Mesothelial cell of epicardium (in vitro differentiated cells): ENCODE data around the gene ITGB7. TPM values are rescaled to one million over a fixed set of nuclear protein-coding genes. Genes with fewer than 3 reads are reported as not detected.
"Not testable (repeated sequence)": the region's sequence is repeated elsewhere in the genome, so short reads cannot be mapped to it uniquely, and the experiment has no call there.

ENCODE experiments used
- DNase-seq, 2 experiments: peaks; one replicate each; pipeline ENCODE4 v3.0.0; 2021; ENCODE audit warnings: low spot score in 2 of 2; ENCODE audit not compliant: unreplicated experiment in 2 of 2
- H3K27ac Mint-ChIP-seq: 2 replicates; pipeline ENCODE4 v1.8.0; 2021; ENCODE audit warnings: mixed read lengths
- H3K27me3 Mint-ChIP-seq: 2 replicates; pipeline ENCODE4 v1.8.0; 2021; ENCODE audit warnings: low read depth, mixed read lengths
- H3K36me3 Mint-ChIP-seq: 2 replicates; pipeline ENCODE4 v1.8.0; 2021; ENCODE audit warnings: mixed read lengths
- H3K4me1 Mint-ChIP-seq: 2 replicates; pipeline ENCODE4 v1.8.0; 2021; ENCODE audit warnings: mixed read lengths
- H3K4me3 Mint-ChIP-seq: 2 replicates; pipeline ENCODE4 v1.8.0; 2021; ENCODE audit warnings: mild to moderate bottlenecking, moderate library complexity, mixed read lengths
- H3K9me3 Mint-ChIP-seq: 2 replicates; pipeline ENCODE4 v1.8.0; 2021; ENCODE audit warnings: mixed read lengths
- CTCF ChIP-seq: fragments of 200-600 bp; sonication (generic); IDR thresholded peaks from one replicate; pipeline ENCODE4 v1.5.0; 2021; ENCODE audit warnings: antibody characterized with exemption; ENCODE audit not compliant: unreplicated experiment
- total RNA-seq: library from RNA; stranded (reverse); gene quantifications from 3 replicates; pipeline ENCODE4 v1.2.1, GENCODE V29; 2021

The ITGB7 gene
- total RNA-seq, 1 donor from 2014 or later = 4.9 TPM

DNA sequence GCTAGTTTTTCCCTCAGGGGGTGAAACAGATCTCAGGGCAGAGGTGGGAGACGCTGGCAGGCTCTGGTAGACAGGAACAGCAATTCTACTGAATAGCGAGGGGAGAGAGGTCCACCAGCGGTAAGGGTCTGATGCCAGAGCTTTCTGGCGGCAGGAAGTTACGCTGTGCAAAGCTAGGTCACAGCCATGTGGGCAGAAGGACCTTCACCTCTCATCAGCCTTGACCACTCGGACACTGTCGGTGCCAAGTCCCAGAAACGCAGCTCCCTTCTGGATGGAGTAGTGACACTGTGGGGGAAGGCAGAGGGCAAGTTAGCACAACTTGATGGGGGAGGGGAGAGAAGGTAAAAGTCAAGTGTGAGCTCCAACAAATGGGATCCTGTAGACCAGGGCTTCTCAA, 36.8 kb downstream of the ITGB7 start:
- Mint-ChIP-seq H3K27me3 (no peaks in the 10 kb centered on the region), H3K27ac (peak overlapping the region; percentile 31), H3K9me3 (no peaks in the 10 kb centered on the region), H3K4me3 (no peak overlapping the region), H3K36me3 (peaks cover 28% of the 10 kb centered on the region), H3K4me1 (peaks cover 34% of the 10 kb centered on the region)
- DNase-seq = no peak
- no peak for TF ChIP-seq CTCF

DNA sequence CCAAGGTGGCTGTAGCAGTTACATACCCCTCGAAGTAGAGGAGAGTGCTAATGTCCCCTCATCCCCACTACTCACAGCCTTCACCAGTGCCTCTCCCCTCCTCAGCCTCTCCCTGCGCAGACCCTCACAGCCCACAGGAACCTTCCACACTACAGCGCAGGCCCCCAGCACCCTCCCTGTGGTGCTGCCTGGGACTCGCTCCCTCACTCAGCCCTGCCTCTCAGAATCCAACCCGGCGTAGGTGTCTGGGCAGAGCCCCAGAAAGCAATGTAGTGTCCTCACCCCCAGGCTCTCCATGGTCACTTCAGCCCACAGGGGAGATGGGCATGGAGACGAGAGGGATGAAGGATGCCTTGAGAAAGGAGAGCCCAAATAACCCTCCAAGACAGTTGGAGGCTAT, 37.4 kb downstream of the ITGB7 start:
- H3K4me1 Mint-ChIP-seq = peaks cover 29% of the 10 kb centered on the region
- no peak for TF ChIP-seq CTCF
- no peaks in the 10 kb centered on the region for H3K9me3 Mint-ChIP-seq
- no peak overlapping the region for H3K4me3 Mint-ChIP-seq
- DNase-seq = no peak
- no peaks in the 10 kb centered on the region for H3K27me3 Mint-ChIP-seq
- H3K27ac Mint-ChIP-seq = peak overlapping the region; percentile 31
- peaks cover 33% of the 10 kb centered on the region for H3K36me3 Mint-ChIP-seq

- Mint-ChIP-seq H3K36me3 (peaks cover 46% of the 10 kb centered on the region), H3K4me3 (no peak overlapping the region), H3K9me3 (no peaks in the 10 kb centered on the region), H3K4me1 (peaks cover 13% of the 10 kb centered on the region), H3K27ac (no peak overlapping the region), H3K27me3 (no peaks in the 10 kb centered on the region)
- DNase-seq = no peak
- TF ChIP-seq CTCF = no peak
Measured at GRCh38 chr12:53166837-53167236, 40.2 kb downstream of the ITGB7 start.

GRCh38 chr12:53163008-53163407, 44.0 kb downstream of the ITGB7 start:
- not testable (repeated sequence) for DNase-seq, H3K27ac Mint-ChIP-seq, H3K4me3 Mint-ChIP-seq, H3K27me3 Mint-ChIP-seq, H3K9me3 Mint-ChIP-seq, H3K4me1 Mint-ChIP-seq
- peaks cover 40% of the 10 kb centered on the region for H3K36me3 Mint-ChIP-seq

DNA sequence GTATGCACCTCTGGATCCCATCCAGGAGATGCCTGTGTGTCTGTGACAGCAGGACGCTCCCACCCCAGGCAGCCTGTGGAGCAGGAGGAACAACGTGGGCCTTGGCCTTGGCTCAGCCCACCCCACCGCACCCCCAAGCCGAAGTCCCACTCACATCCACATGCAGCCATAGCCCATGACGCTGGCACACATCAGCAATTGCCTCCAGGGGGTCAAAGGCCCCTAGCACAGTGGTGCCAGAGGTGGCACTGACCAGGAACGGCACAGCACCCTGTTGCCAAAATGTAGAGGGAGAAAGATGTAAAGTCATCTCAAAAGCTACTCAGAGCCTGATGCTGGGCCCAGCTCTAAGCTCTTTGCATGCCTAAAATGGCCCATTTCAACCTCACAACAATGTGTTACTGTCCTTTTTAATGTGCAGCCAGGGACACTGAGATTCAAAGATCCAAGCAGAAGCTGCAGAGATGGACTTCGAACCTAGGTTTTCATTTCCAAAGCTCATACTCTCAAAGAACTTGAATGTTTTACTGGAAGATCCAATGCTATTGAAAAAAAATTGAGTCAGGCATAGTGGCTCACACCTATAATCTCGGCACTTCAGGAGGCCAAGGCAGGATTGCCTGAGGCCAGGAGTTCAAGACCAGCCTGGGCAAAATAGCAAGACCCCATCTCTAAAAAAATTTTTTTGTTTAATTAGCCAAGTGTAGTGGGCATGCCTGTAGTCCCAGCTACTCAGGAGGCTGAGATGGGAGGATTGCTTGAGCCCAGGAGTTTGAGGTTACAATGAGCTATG, 45.7 kb downstream of the ITGB7 start:
- Mint-ChIP-seq H3K36me3 (peaks cover 27% of the 10 kb centered on the region), H3K4me3 (no peak overlapping the region), H3K27me3 (no peaks in the 10 kb centered on the region), H3K4me1 (no peaks in the 10 kb centered on the region), H3K27ac (no peak overlapping the region), H3K9me3 (no peaks in the 10 kb centered on the region)
- DNase-seq = no peak
- no peak for TF ChIP-seq CTCF

GRCh38 chr12:53160673-53161072, 46.4 kb downstream of the ITGB7 start:
- Mint-ChIP-seq H3K27ac (no peak overlapping the region), H3K27me3 (no peaks in the 10 kb centered on the region), H3K36me3 (peaks cover 21% of the 10 kb centered on the region), H3K4me1 (no peaks in the 10 kb centered on the region), H3K9me3 (no peaks in the 10 kb centered on the region), H3K4me3 (no peak overlapping the region)
- no peak for TF ChIP-seq CTCF
- DNase-seq = no peak
